Activated CD4-positive, alpha-beta T cell treated with anti-CD3 and anti-CD28 coated beads, Interleukin-2, amount 50 U/mL, for 24 hours (primary cell): Measurements from ENCODE around the gene APOC1.

ENCODE experiments used
- DNase-seq, 2 donors: peaks; one replicate each; pipeline ENCODE4 v3.0.0-alpha.2; 2020; ENCODE audit warnings: low read depth in 1 of 2, low spot score in 1 of 2

The APOC1 gene

DNA sequence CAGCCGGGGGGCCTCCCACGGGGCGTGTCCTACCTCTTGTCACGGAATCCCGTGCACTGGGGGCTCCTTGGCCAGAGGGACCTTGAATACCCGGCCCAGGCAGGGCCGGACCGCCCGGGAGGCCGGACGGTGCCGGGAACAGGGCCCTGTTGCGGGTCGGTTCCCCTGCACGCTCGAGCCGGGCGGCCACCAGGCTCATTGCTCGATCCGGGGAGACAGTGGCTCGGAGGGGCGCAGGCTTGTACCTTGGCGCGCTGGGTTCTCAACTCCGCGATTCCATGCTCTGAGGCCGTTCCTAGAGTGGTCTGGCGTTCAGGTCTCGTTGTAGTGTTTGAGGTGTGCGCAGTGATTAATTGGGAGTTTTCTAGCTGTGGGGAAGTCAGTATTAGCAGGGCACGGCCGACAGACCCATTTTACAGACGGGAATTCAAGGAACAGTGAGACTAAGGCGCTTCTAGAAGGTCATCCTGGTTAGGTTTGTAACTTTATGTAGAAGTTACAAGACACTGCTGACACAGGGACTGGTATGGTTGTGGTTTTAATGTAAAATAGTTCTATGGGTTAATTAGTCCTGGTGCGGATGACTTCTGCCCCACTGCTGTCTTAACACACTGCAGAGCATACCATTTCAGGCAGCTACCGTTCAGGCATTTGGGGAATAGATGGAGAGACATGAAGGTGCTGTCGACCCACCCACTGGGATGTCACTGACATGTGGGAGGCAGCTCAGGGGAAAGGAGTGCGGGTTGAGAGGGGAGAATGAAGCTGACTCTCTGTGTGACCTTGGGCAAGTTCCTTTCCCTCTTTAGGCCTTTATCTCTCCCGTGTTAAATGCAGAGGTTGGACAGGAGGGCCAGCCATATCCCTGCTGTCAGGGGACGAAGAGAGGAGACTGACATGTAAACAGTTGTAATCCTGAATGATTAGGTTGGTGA, 41.4 kb downstream of the APOC1 start:
- DNase-seq: no peak

GRCh38 chr19:44957526-44957925, 43.1 kb downstream of the APOC1 start:
- DNase-seq: no peak

DNA sequence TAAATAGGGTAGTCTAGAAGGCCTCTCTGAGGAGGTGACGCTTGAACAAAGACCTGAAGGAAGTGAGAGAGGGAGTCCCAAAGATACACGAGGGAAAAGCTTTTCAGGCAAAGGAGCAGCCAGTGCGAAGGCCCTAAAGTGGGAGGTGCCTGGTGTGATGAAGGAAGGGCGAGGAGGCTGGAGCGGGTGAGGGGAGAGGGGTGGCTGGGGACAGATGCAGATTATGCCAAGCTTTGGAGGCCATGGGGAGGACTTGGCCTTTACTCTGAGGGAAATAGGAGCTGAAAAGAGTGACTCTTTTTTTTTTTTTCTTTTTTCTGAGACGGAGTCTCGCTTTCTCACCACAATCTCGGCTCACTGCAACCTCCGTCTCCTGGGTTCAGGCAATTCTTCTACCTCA, 43.7 kb downstream of the APOC1 start:
- no peak for DNase-seq

DNA sequence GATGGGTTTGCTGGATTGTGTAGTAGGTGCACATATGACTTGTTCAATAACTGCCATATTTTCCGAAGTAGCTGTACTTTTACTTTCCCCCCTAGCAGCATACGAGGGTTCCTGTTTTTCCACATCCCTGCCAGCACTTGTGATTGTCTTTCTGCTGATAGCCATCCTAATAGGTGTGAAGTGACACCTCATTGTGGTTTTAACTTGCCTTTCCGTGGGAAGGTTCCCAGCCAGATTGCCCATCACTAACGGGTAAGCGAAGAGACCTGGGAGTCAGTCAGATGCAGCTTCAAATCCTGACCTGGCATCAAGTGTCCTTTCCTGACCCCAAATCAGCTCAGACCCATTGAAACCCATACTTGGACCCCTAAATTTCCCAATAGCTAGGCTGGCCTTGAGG, 45.3 kb downstream of the APOC1 start:
- DNase-seq: no peak

GRCh38 chr19:44960906-44961728, 46.7 kb downstream of the APOC1 start:
- DNase-seq: no peak

DNA sequence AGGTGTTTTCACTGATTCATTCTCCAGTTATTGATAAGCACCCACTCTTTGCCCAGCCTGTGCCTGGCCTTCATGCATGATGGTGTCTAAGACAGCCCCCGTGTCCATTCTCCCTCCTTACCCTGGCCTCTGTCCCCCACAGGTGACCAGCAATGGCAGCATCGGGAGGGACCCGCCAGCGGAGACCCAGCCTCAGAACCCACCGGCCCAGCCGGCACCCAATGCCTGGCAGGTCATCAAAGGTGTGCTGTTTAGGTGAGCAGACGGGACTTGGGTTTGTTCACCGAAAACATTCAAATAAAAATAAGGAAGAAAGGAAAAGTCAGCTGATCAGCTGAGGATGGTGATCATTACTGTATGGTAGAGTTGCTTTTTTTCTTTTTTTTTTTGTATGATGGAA, 47.4 kb downstream of the APOC1 start:
- no peak for DNase-seq

GRCh38 chr19:44968118-44968517, 53.7 kb downstream of the APOC1 start:
- DNase-seq: no peak

GRCh38 chr19:44968670-44969069, 54.3 kb downstream of the APOC1 start:
- DNase-seq: no peak
